Measurements from ENCODE around the gene PRSS23. TPM values are rescaled to one million over a fixed set of nuclear protein-coding genes. Genes with fewer than 3 reads are reported as not detected.
A peak's percentile ranks its signal among the peaks of the same experiment; 100 is the strongest.
"Not testable (repeated sequence)": the region's sequence is repeated elsewhere in the genome, so short reads cannot be mapped to it uniquely, and the experiment has no call there.

The PRSS23 gene
- polyA plus RNA-seq, 1 experiment, result 50.3 TPM

- no peaks in the 10 kb centered on the region for H3K9me3 ChIP-seq (ENCODE audit: control insufficient read depth, insufficient read depth, low read length)
- TF ChIP-seq CTCF (IDR thresholded peaks at IDR 0.05; ENCODE audit: low read depth, low read length), result no peak
- POLR2A ChIA-PET, result no interaction called here
- H3K4me3 ChIP-seq (ENCODE audit: low read depth, low read length), result no peak overlapping the region
- no peak for DNase-seq (ENCODE audit: low read depth, low spot score)
- no peaks in the 10 kb centered on the region for H3K27me3 ChIP-seq (ENCODE audit: control insufficient read depth, insufficient read depth, low read length)
- CTCF ChIA-PET, result interaction anchor here (0.7 to 2.8 kb wide), 4 partner anchors 12 to 305 kb away, joined by 3 to 17 read pairs (median 4); no protein-coding TSS in a partner anchor
- peak overlapping the region; percentile 50 for H3K27ac ChIP-seq (ENCODE audit: low read depth, low read length)
These were observed 38.4 kb upstream of the PRSS23 start for GRCh38 chr11:86761978-86762377.

GRCh38 chr11:86765203-86765602 is 35.1 kb upstream of the PRSS23 start:
- ChIA-PET POLR2A (no interaction called here), CTCF (no interaction called here)
- H3K9me3 ChIP-seq (ENCODE audit: control insufficient read depth, insufficient read depth, low read length), result no peaks in the 10 kb centered on the region
- H3K27ac ChIP-seq (ENCODE audit: low read depth, low read length), result no peak overlapping the region
- H3K4me3 ChIP-seq (ENCODE audit: low read depth, low read length), result no peak overlapping the region
- no peak for TF ChIP-seq CTCF (IDR thresholded peaks at IDR 0.05; ENCODE audit: low read depth, low read length)
- H3K27me3 ChIP-seq (ENCODE audit: control insufficient read depth, insufficient read depth, low read length), result no peaks in the 10 kb centered on the region
- DNase-seq (ENCODE audit: low read depth, low spot score), result no peak

GRCh38 chr11:86765878-86766277 is 34.5 kb upstream of the PRSS23 start:
- ChIA-PET POLR2A (no interaction called here), CTCF (no interaction called here)
- DNase-seq (ENCODE audit: low read depth, low spot score), result no peak
- Histone ChIP-seq H3K27ac (ENCODE audit: low read depth, low read length) (no peak overlapping the region), H3K4me3 (ENCODE audit: low read depth, low read length) (no peak overlapping the region), H3K9me3 (ENCODE audit: control insufficient read depth, insufficient read depth, low read length) (peaks cover 3% of the 10 kb centered on the region; the same call in 1 of the 2 replicates), H3K27me3 (ENCODE audit: control insufficient read depth, insufficient read depth, low read length) (no peaks in the 10 kb centered on the region)
- TF ChIP-seq CTCF (IDR thresholded peaks at IDR 0.05; ENCODE audit: low read depth, low read length), result no peak

- peaks cover 6% of the 10 kb centered on the region; the same call in 1 of the 2 replicates for H3K9me3 ChIP-seq (ENCODE audit: control insufficient read depth, insufficient read depth, low read length)
- no peaks in the 10 kb centered on the region for H3K27me3 ChIP-seq (ENCODE audit: control insufficient read depth, insufficient read depth, low read length)
- POLR2A ChIA-PET, result no interaction called here
- no peak overlapping the region for H3K27ac ChIP-seq (ENCODE audit: low read depth, low read length)
- DNase-seq (ENCODE audit: low read depth, low spot score), result no peak
- no peak overlapping the region for H3K4me3 ChIP-seq (ENCODE audit: low read depth, low read length)
- no peak for TF ChIP-seq CTCF (IDR thresholded peaks at IDR 0.05; ENCODE audit: low read depth, low read length)
- CTCF ChIA-PET, result no interaction called here
These were observed 31.1 kb upstream of the PRSS23 start for GRCh38 chr11:86769219-86769618.

- H3K9me3 ChIP-seq (ENCODE audit: control insufficient read depth, insufficient read depth, low read length); H3K27ac ChIP-seq (ENCODE audit: low read depth, low read length); H3K27me3 ChIP-seq (ENCODE audit: control insufficient read depth, insufficient read depth, low read length); POLR2A ChIA-PET; H3K4me3 ChIP-seq (ENCODE audit: low read depth, low read length); DNase-seq (ENCODE audit: low read depth, low spot score); CTCF ChIA-PET: not testable (repeated sequence)
These were observed 29.8 kb upstream of the PRSS23 start for GRCh38 chr11:86770473-86771027.

Data from AG04450 (cell line).